Fibroblast of lung (primary cell): Measurements from ENCODE around the gene CFL2. TPM values are rescaled to one million over a fixed set of nuclear protein-coding genes. Genes with fewer than 3 reads are reported as not detected.

Experiments used
- DNase-seq, 2 donors: peaks; one replicate each; pipeline versions ENCODE4 v3.0.0 to v3.0.0-alpha.2; 2010; ENCODE audit warnings: low read depth in 2 of 2
- H2AFZ ChIP-seq: 2 replicates; pipeline ENCODE4 v1.5.1; 2012; ENCODE audit warnings: low read length, control low read depth, inconsistent platforms
- H3K27ac ChIP-seq: 2 replicates; pipeline ENCODE4 v1.5.1; 2011; ENCODE audit warnings: low read length, control low read depth; ENCODE audit not compliant: insufficient read depth
- H3K27me3 ChIP-seq: 2 replicates; pipeline ENCODE4 v1.5.1; 2011; ENCODE audit warnings: mild to moderate bottlenecking, low read length; ENCODE audit not compliant: control insufficient read depth, insufficient read depth
- H3K36me3 ChIP-seq: 2 replicates; pipeline ENCODE4 v1.5.1; 2011; ENCODE audit warnings: low read length; ENCODE audit not compliant: control insufficient read depth, insufficient read depth
- H3K4me1 ChIP-seq: 2 replicates; pipeline ENCODE4 v1.5.1; 2011; ENCODE audit warnings: low read length; ENCODE audit not compliant: control insufficient read depth, insufficient read depth; ENCODE audit errors: extremely low read depth
- H3K4me2 ChIP-seq: 2 replicates; pipeline ENCODE4 v1.5.1; 2011; ENCODE audit warnings: low read length, control low read depth; ENCODE audit not compliant: insufficient read depth; ENCODE audit errors: extremely low read depth
- H3K4me3 ChIP-seq, 4 experiments: fragments of 200-600 bp in 1 of 4; sonication (generic) in 1 of 4; replicated peaks in 1 of 4; 2 replicates each; pipeline ENCODE4 v1.5.1; 2011 to 2016; ENCODE audit warnings: low read length in 4 of 4, low read depth in 3 of 4, mild to moderate bottlenecking in 3 of 4, control low read depth in 2 of 4, inconsistent platforms in 1 of 4, mixed read lengths in 1 of 4; ENCODE audit not compliant: insufficient read depth in 1 of 4; ENCODE audit errors: control extremely low read depth in 1 of 4
- H3K79me2 ChIP-seq: 2 replicates; pipeline ENCODE4 v1.5.1; 2012; ENCODE audit warnings: mild to moderate bottlenecking, low read length, inconsistent platforms; ENCODE audit not compliant: control insufficient read depth, insufficient read depth
- H3K9ac ChIP-seq: 2 replicates; pipeline ENCODE4 v1.5.1; 2011; ENCODE audit warnings: mild to moderate bottlenecking, low read length, control low read depth; ENCODE audit not compliant: insufficient read depth
- H3K9me3 ChIP-seq: 2 replicates; pipeline ENCODE4 v1.5.1; 2012; ENCODE audit warnings: low read depth, low read length; ENCODE audit not compliant: control insufficient read depth, insufficient read depth
- H4K20me1 ChIP-seq: 2 replicates; pipeline ENCODE4 v1.5.1; 2011; ENCODE audit warnings: low read length; ENCODE audit not compliant: control insufficient read depth, insufficient read depth; ENCODE audit errors: extremely low read depth
- CTCF ChIP-seq, 2 donors: IDR thresholded peaks in 1 of 2; conservative IDR thresholded peaks in 1 of 2; 1 replicate in 1 of 2; 2 replicates in 1 of 2; pipeline ENCODE4 v1.5.1; 2011 to 2012; ENCODE audit warnings: low read length in 2 of 2, control low read depth in 1 of 2, inconsistent platforms in 1 of 2, low read depth in 1 of 2, mild to moderate bottlenecking in 1 of 2
- EZH2 ChIP-seq: IDR thresholded peaks from 2 replicates; pipeline ENCODE4 v1.5.1; 2012; ENCODE audit warnings: low read length, control low read depth, mild to moderate bottlenecking; ENCODE audit errors: missing control alignments
- polyA plus RNA-seq, 2 donors: library from polyadenylated mRNA; depleted of rRNA in 1 of 2; stranded (reverse) in 1 of 2; unstranded in 1 of 2; fragments of >200 nt; gene quantifications; 2 replicates each; pipeline ENCODE4 v1.2.1, GENCODE V29; 2011 to 2012; ENCODE audit warnings: missing spikeins in 1 of 2
- total RNA-seq: library from RNA; depleted of rRNA; stranded (reverse); fragments of >200 nt; gene quantifications from 2 replicates; pipeline ENCODE4 v1.2.1, GENCODE V29; 2014

CFL2 gene
- total and polyA plus RNA-seq, 2 donors (not counting 1 experiment from before 2014, with no cell fraction given): 147 to 362 TPM

GRCh38 chr14:34684578-34684977 is 29.8 kb downstream of the CFL2 start:
- no peaks in the 10 kb centered on the region for H3K27me3 ChIP-seq
- H3K36me3 ChIP-seq: no peaks in the 10 kb centered on the region
- H3K9ac ChIP-seq: no peak overlapping the region
- H4K20me1 ChIP-seq: no peaks in the 10 kb centered on the region
- no peaks in the 10 kb centered on the region for H3K4me1 ChIP-seq
- H3K4me3 ChIP-seq: no peak overlapping the region
- no peaks in the 10 kb centered on the region for H3K9me3 ChIP-seq
- H3K79me2 ChIP-seq: no peaks in the 10 kb centered on the region
- no peak for TF ChIP-seq EZH2
- no peak for TF ChIP-seq CTCF (conservative IDR thresholded peaks at IDR 0.05 in 1 of 2, IDR thresholded peaks at IDR 0.05 in 1 of 2; ENCODE audit: low read depth in 1 of 2, low read length in 2 of 2)
- H2AFZ ChIP-seq: no peak overlapping the region
- DNase-seq: peak; percentile 52 to 53
- no peak overlapping the region for H3K27ac ChIP-seq
- H3K4me2 ChIP-seq: no peak overlapping the region

- no peak overlapping the region for H2AFZ ChIP-seq
- H3K79me2 ChIP-seq: no peaks in the 10 kb centered on the region
- no peaks in the 10 kb centered on the region for H4K20me1 ChIP-seq
- no peak overlapping the region for H3K9ac ChIP-seq
- H3K4me3 ChIP-seq: no peak overlapping the region
- H3K4me2 ChIP-seq: no peak overlapping the region
- no peaks in the 10 kb centered on the region for H3K4me1 ChIP-seq
- TF ChIP-seq EZH2 (no peak), CTCF (conservative IDR thresholded peaks at IDR 0.05 in 1 of 2, IDR thresholded peaks at IDR 0.05 in 1 of 2; ENCODE audit: low read depth in 1 of 2, low read length in 2 of 2) (no peak)
- H3K9me3 ChIP-seq: no peaks in the 10 kb centered on the region
- H3K27ac ChIP-seq: no peak overlapping the region
- DNase-seq: peak; percentile 27 to 73
- no peaks in the 10 kb centered on the region for H3K27me3 ChIP-seq
- no peaks in the 10 kb centered on the region for H3K36me3 ChIP-seq
Measured at GRCh38 chr14:34682787-34683321, 31.5 kb downstream of the CFL2 start.

GRCh38 chr14:34680806-34681479 is 33.5 kb downstream of the CFL2 start:
- Histone ChIP-seq H3K27me3 (no peaks in the 10 kb centered on the region), H3K4me1 (no peaks in the 10 kb centered on the region), H3K36me3 (no peaks in the 10 kb centered on the region), H3K79me2 (no peaks in the 10 kb centered on the region), H4K20me1 (no peaks in the 10 kb centered on the region), H3K9me3 (no peaks in the 10 kb centered on the region), H2AFZ (peak overlapping the region; percentile 20), H3K27ac (no peak overlapping the region), H3K4me3 (no peak overlapping the region), H3K9ac (no peak overlapping the region), H3K4me2 (no peak overlapping the region)
- TF ChIP-seq CTCF (conservative IDR thresholded peaks at IDR 0.05 in 1 of 2, IDR thresholded peaks at IDR 0.05 in 1 of 2; ENCODE audit: low read depth in 1 of 2, low read length in 2 of 2) (no peak), EZH2 (no peak)
- no peak for DNase-seq
